Measurements from ENCODE around the gene INSM2. TPM values are rescaled to one million over a fixed set of nuclear protein-coding genes. Genes with fewer than 3 reads are reported as not detected.

Gene INSM2
- total and polyA plus RNA-seq, 10 donors, result 0.03 to 0.52 (median 0.12) TPM; not detected in 6

GRCh38 chr14:35578135-35578534, 44.2 kb downstream of the INSM2 start:
- no peaks in the 10 kb centered on the region for H3K9me3 ChIP-seq
- TF ChIP-seq POLR2AphosphoS5 (IDR thresholded peaks at IDR 0.05) (no peak), POLR2A (IDR thresholded peaks at IDR 0.05) (no peak), CTCF (IDR thresholded peaks at IDR 0.05 in 8 of 11, conservative IDR thresholded peaks at IDR 0.05 in 3 of 11) (no peak)
- no peak overlapping the region for H3K27ac ChIP-seq
- H3K27me3 ChIP-seq (replicated peaks in 1 of 7), result no peaks in the 10 kb centered on the region
- H3K36me3 ChIP-seq, result peaks cover 0 to 14% (median 2%) of the 10 kb centered on the region in 6 donors
- DNase-seq, result no peak
- WGBS, 5 donors, result 76 to 90% (median 87%) methylated on average over 2 of the region's 2 CpGs
- no peaks in the 10 kb centered on the region for H3K4me1 ChIP-seq
- no peak overlapping the region for H3K4me3 ChIP-seq
- intact Hi-C loops (cut with DNase I; ENCODE audit: low total_unique reads), result no loop called here

- no peaks in the 10 kb centered on the region for H3K9me3 ChIP-seq
- DNase-seq, result no peak
- intact Hi-C loops (cut with DNase I; ENCODE audit: low total_unique reads), result no loop called here
- no peak overlapping the region for H3K4me3 ChIP-seq
- TF ChIP-seq POLR2A (IDR thresholded peaks at IDR 0.05), result no peak
- no peak for TF ChIP-seq CTCF (IDR thresholded peaks at IDR 0.05 in 8 of 11, conservative IDR thresholded peaks at IDR 0.05 in 3 of 11)
- TF ChIP-seq POLR2AphosphoS5 (IDR thresholded peaks at IDR 0.05), result no peak
- no peaks in the 10 kb centered on the region for H3K4me1 ChIP-seq
- no peaks in the 10 kb centered on the region for H3K27me3 ChIP-seq (replicated peaks in 1 of 7)
- peaks cover 0 to 15% (median 2%) of the 10 kb centered on the region in 6 donors for H3K36me3 ChIP-seq
- H3K27ac ChIP-seq, result no peak overlapping the region
Observed at GRCh38 chr14:35578639-35579038, 44.7 kb downstream of the INSM2 start.

Other genes starting within 250 kb of the INSM2 start
- 100 to 1,000 TPM; 120 to 185 (median 129) TPM for gene PSMA6, start 241.8 kb upstream of the INSM2 start, total RNA-seq
- 100 to 1,000 TPM; 108 to 171 (median 164) TPM for gene PSMA6, start 241.8 kb upstream of the INSM2 start, polyA plus RNA-seq
- gene NFKBIA, start 129.4 kb upstream of the INSM2 start, total RNA-seq, result 100 to 1,000 TPM; 250 to 482 (median 319) TPM
- gene NFKBIA, start 129.4 kb upstream of the INSM2 start, polyA plus RNA-seq, result 100 to 1,000 TPM; 107 to 225 (median 149) TPM

Measured in spleen (tissue), 11 donors.